H9 (cell line): ENCODE results near the gene ATAD3B. TPM values are rescaled to one million over a fixed set of nuclear protein-coding genes. Genes with fewer than 3 reads are reported as not detected.
A peak's percentile ranks its signal among the peaks of the same experiment; 100 is the strongest.
"Not testable (repeated sequence)": the region's sequence is repeated elsewhere in the genome, so short reads cannot be mapped to it uniquely, and the experiment has no call there.

Experiments
- DNase-seq: peaks from one replicate; pipeline ENCODE4 v3.0.0-alpha.2; 2017
- H2AFZ ChIP-seq: one replicate; pipeline ENCODE4 v1.6.1; 2013; ENCODE audit warnings: mild to moderate bottlenecking, low read length, control low read depth, moderate library complexity
- H2AK5ac ChIP-seq: 2 replicates; pipeline ENCODE4 v1.6.1; 2013; ENCODE audit warnings: low read length, control low read depth, mixed read lengths; ENCODE audit not compliant: insufficient read length
- H2BK120ac ChIP-seq: one replicate; pipeline ENCODE4 v1.6.1; 2013; ENCODE audit warnings: low read depth, mild to moderate bottlenecking, low read length, control low read depth, inconsistent platforms; ENCODE audit not compliant: poor library complexity, severe bottlenecking
- H2BK12ac ChIP-seq: 2 replicates; pipeline ENCODE4 v1.6.1; 2013; ENCODE audit warnings: low read length, control low read depth, mixed read lengths, low read depth; ENCODE audit not compliant: insufficient read length
- H2BK15ac ChIP-seq: 2 replicates; pipeline ENCODE4 v1.6.1; 2013; ENCODE audit warnings: low read depth, low read length, control low read depth
- H2BK20ac ChIP-seq: one replicate; pipeline ENCODE4 v1.6.1; 2013; ENCODE audit warnings: low read depth, mild to moderate bottlenecking, low read length, control low read depth, inconsistent platforms; ENCODE audit not compliant: poor library complexity, severe bottlenecking
- H2BK5ac ChIP-seq: 2 replicates; pipeline ENCODE4 v1.6.1; 2013; ENCODE audit warnings: low read length, control low read depth, mixed read lengths; ENCODE audit not compliant: insufficient read length
- H3K14ac ChIP-seq: 2 replicates; pipeline ENCODE4 v1.6.1; 2013; ENCODE audit warnings: low read length, control low read depth; ENCODE audit not compliant: insufficient read depth
- H3K18ac ChIP-seq: 2 replicates; pipeline ENCODE4 v1.6.1; 2013; ENCODE audit warnings: low read depth, mild to moderate bottlenecking, mixed read lengths, low read length, control low read depth; ENCODE audit not compliant: insufficient read length
- H3K23ac ChIP-seq: 2 replicates; pipeline ENCODE4 v1.6.1; 2013; ENCODE audit warnings: low read length, control low read depth, mixed read lengths, low read depth; ENCODE audit not compliant: insufficient read length
- H3K23me2 ChIP-seq: 2 replicates; pipeline ENCODE4 v1.6.1; 2013; ENCODE audit warnings: low read depth, mild to moderate bottlenecking, mixed read lengths, low read length, control low read depth; ENCODE audit not compliant: insufficient read length, poor library complexity, severe bottlenecking
- H3K27ac ChIP-seq: 2 replicates; pipeline ENCODE4 v1.5.1; 2013; ENCODE audit warnings: low read length, control low read depth, mixed read lengths, low read depth; ENCODE audit not compliant: insufficient read length
- H3K27me3 ChIP-seq: 2 replicates; pipeline ENCODE4 v1.6.1; 2013; ENCODE audit warnings: low read length, control low read depth, inconsistent platforms; ENCODE audit not compliant: insufficient read depth
- H3K4ac ChIP-seq: 2 replicates; pipeline ENCODE4 v1.6.1; 2013; ENCODE audit warnings: low read depth, mild to moderate bottlenecking, control low read depth, inconsistent platforms, low read length, moderate library complexity
- H3K4me1 ChIP-seq: 2 replicates; pipeline ENCODE4 v1.6.1; 2013; ENCODE audit warnings: low read length, control low read depth, inconsistent platforms; ENCODE audit not compliant: insufficient read depth
- H3K4me2 ChIP-seq: 2 replicates; pipeline ENCODE4 v1.6.1; 2013; ENCODE audit warnings: low read length, control low read depth, mixed read lengths; ENCODE audit not compliant: insufficient read length, insufficient read depth
- H3K56ac ChIP-seq: 2 replicates; pipeline ENCODE4 v1.6.1; 2013; ENCODE audit warnings: low read depth, mild to moderate bottlenecking, mixed read lengths, low read length, control low read depth; ENCODE audit not compliant: insufficient read length
- H3K79me1 ChIP-seq: 2 replicates; pipeline ENCODE4 v1.6.1; 2013; ENCODE audit warnings: low read depth, mild to moderate bottlenecking, moderate library complexity, low read length, control low read depth, inconsistent platforms; ENCODE audit not compliant: insufficient read depth, poor library complexity, severe bottlenecking
- H3K79me2 ChIP-seq: 2 replicates; pipeline ENCODE4 v1.6.1; 2013; ENCODE audit warnings: low read length, control low read depth, inconsistent platforms; ENCODE audit not compliant: insufficient read depth
- H3K9ac ChIP-seq: 2 replicates; pipeline ENCODE4 v1.6.1; 2013; ENCODE audit warnings: low read length, control low read depth, mixed read lengths; ENCODE audit not compliant: insufficient read length; ENCODE audit errors: extremely low read depth
- H3K9me3 ChIP-seq: one replicate; pipeline ENCODE4 v1.6.1; 2013; ENCODE audit warnings: low read depth, low read length, inconsistent platforms; ENCODE audit not compliant: control insufficient read depth
- H3T11ph ChIP-seq: one replicate; pipeline ENCODE4 v1.6.1; 2013; ENCODE audit warnings: mild to moderate bottlenecking, low read length, control low read depth, inconsistent platforms
- H4K20me1 ChIP-seq: one replicate; pipeline ENCODE4 v1.6.1; 2013; ENCODE audit not compliant: control insufficient read depth, insufficient read length, insufficient read depth
- H4K5ac ChIP-seq: 2 replicates; pipeline ENCODE4 v1.6.1; 2013; ENCODE audit warnings: low read depth, mild to moderate bottlenecking, mixed read lengths, low read length, control low read depth; ENCODE audit not compliant: insufficient read length
- H4K8ac ChIP-seq: replicated peaks from 2 replicates; pipeline ENCODE4 v1.6.1; 2013; ENCODE audit warnings: low read length, control low read depth, mixed read lengths, low read depth; ENCODE audit not compliant: insufficient read length
- H4K91ac ChIP-seq: 2 replicates; pipeline ENCODE4 v1.6.1; 2013; ENCODE audit warnings: low read depth, mild to moderate bottlenecking, moderate library complexity, mixed read lengths, low read length, control low read depth; ENCODE audit not compliant: insufficient read length
- H3K27ac Mint-ChIP-seq, 3 experiments: 2 replicates in 2 of 3; 3 replicates in 1 of 3; pipeline ENCODE4 v1.8.0; 2020 to 2021; ENCODE audit warnings: mixed read lengths in 3 of 3, mild to moderate bottlenecking in 1 of 3, moderate library complexity in 1 of 3
- H3K27me3 Mint-ChIP-seq: 2 replicates; pipeline ENCODE4 v1.8.0; 2021; ENCODE audit warnings: low read depth, mild to moderate bottlenecking, moderate library complexity, mixed read lengths
- H3K36me3 Mint-ChIP-seq, 3 experiments: 2 replicates in 2 of 3; 3 replicates in 1 of 3; pipeline ENCODE4 v1.8.0; 2020 to 2021; ENCODE audit warnings: low read depth in 3 of 3, mixed read lengths in 3 of 3; ENCODE audit not compliant: insufficient read depth in 1 of 3
- H3K4me1 Mint-ChIP-seq, 2 experiments: 2 replicates each; pipeline ENCODE4 v1.8.0; 2020; ENCODE audit warnings: mixed read lengths in 2 of 2
- H3K4me3 Mint-ChIP-seq, 2 experiments: 2 replicates in 1 of 2; 3 replicates in 1 of 2; pipeline ENCODE4 v1.8.0; 2020 to 2021; ENCODE audit warnings: mild to moderate bottlenecking in 2 of 2, mixed read lengths in 2 of 2, moderate library complexity in 1 of 2
- H3K9me3 Mint-ChIP-seq, 2 experiments: 2 replicates in 1 of 2; 3 replicates in 1 of 2; pipeline ENCODE4 v1.8.0; 2020; ENCODE audit warnings: mild to moderate bottlenecking in 2 of 2, mixed read lengths in 2 of 2, moderate library complexity in 1 of 2
- WGBS: extraction: QIAGEN DNeasy Blood & Tissue Kit; methylation state at CpG from one replicate; pipeline ENCODE4 v1.1.7; 2013; ENCODE audit warnings: missing lambda C conversion rate, low lambda C conversion rate, mixed read lengths; ENCODE audit not compliant: insufficient read length; ENCODE audit errors: extremely low coverage; 5-methylcytosine and 5-hydroxymethylcytosine counted together
- total RNA-seq: library from RNA; stranded (reverse); gene quantifications from 2 replicates; pipeline ENCODE4 v1.2.1, GENCODE V29; 2021

ATAD3B gene
- total RNA-seq, 1 experiment from 2014 or later = 78.6 TPM

DNA sequence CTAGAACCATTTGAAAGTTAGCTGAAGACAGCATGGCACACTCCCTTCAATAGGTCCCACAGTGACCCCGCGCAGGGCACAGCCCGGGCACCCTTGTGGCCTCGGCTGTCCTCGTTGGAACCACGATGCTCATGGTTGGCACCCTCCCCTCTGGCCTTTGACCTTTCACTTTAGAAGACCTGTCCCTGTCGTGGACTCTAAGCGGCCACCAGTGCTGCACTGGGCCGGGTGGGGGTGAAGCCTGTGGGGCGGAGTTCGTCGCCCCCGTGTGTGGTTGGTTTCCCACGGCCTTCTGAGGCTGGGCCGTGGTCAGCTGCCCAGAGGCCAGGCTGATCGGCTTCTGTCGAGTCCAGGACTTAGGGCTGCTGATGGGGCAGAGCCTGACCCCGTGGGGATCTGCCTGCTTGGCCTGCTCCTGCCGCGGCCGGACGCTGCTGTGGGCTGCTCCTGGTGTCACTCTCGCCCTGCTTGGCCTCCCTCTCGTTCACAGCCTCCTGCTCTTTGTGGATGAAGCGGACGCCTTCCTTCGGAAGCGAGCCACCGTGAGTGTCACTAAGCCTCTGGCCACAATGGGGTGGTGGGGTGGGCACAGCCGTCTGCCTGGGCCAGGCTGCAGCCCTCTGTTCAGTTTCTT lies 53.3 kb downstream of the ATAD3B start:
- peak overlapping the region in 1 of 3 experiments; percentile 59; a peak in 1 of 7 replicates for H3K27ac Mint-ChIP-seq
- H3K36me3 Mint-ChIP-seq = peaks cover 19 to 65% (median 37%) of the 10 kb centered on the region in 3 experiments; a peak in 6 of 7 replicates

DNA sequence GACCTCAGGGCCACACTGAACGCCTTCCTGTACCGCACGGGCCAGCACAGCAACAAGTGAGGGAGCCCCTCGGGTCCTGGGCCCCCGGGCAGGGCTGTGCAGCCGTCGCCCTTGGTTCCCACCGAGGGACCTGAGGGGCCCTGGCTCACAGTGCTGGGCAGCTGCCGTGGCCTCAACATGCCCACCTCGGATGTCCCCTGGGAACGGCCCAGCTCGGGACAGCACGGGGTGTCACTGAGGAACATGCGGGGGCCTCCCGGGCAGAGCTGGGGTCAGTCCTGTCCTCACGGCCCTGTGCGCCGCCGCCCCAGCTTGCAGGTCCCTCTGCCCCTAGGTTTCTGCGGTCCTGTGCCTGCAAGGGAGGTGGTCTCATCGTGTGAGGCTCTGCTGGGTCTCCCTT lies 54.9 kb downstream of the ATAD3B start:
- not testable (repeated sequence) for H3K4ac ChIP-seq, H2BK15ac ChIP-seq, H3K23ac ChIP-seq, H3K9me3 Mint-ChIP-seq, H3K79me1 ChIP-seq, H2AFZ ChIP-seq, H3K18ac ChIP-seq, DNase-seq, H3K4me1 ChIP-seq, H2BK12ac ChIP-seq, H3K27me3 Mint-ChIP-seq, H3T11ph ChIP-seq, H2BK20ac ChIP-seq, H3K27ac ChIP-seq, H4K8ac ChIP-seq, H3K56ac ChIP-seq, H3K9ac ChIP-seq, H3K23me2 ChIP-seq, H2AK5ac ChIP-seq, H4K5ac ChIP-seq, H4K20me1 ChIP-seq, H4K91ac ChIP-seq, H3K4me1 Mint-ChIP-seq, H3K4me3 Mint-ChIP-seq, H3K79me2 ChIP-seq, H3K27me3 ChIP-seq, H3K4me2 ChIP-seq, H3K9me3 ChIP-seq, H3K27ac Mint-ChIP-seq, H3K14ac ChIP-seq, H2BK120ac ChIP-seq, H2BK5ac ChIP-seq
- peaks cover 28 to 59% (median 45%) of the 10 kb centered on the region in 3 experiments; a peak in 6 of 7 replicates for H3K36me3 Mint-ChIP-seq
- WGBS = no CpG with 5 or more reads among the region's 21 CpGs

More for the DNA sequence above, 53.3 kb downstream of the ATAD3B start:
- H3K79me1 ChIP-seq, H3K18ac ChIP-seq, H4K8ac ChIP-seq, H3K4me2 ChIP-seq, H2BK12ac ChIP-seq, H3K27ac ChIP-seq, H3K23ac ChIP-seq, H3K9ac ChIP-seq, H3K4me1 Mint-ChIP-seq, H4K5ac ChIP-seq, H3K4ac ChIP-seq, H3K4me1 ChIP-seq, H2BK15ac ChIP-seq, H2BK120ac ChIP-seq, H2AK5ac ChIP-seq, H3K27me3 ChIP-seq, H3K27me3 Mint-ChIP-seq, H4K20me1 ChIP-seq, H3T11ph ChIP-seq, H2BK20ac ChIP-seq, H2AFZ ChIP-seq, H3K56ac ChIP-seq, H3K9me3 Mint-ChIP-seq, H2BK5ac ChIP-seq, DNase-seq, H3K4me3 Mint-ChIP-seq, H3K79me2 ChIP-seq, H3K14ac ChIP-seq, H3K9me3 ChIP-seq, H4K91ac ChIP-seq, H3K23me2 ChIP-seq: not testable (repeated sequence)
- WGBS = no CpG with 5 or more reads among the region's 30 CpGs
